Liver (tissue), 9 donors: Measurements from ENCODE around the gene TIE1. TPM values are rescaled to one million over a fixed set of nuclear protein-coding genes. Genes with fewer than 3 reads are reported as not detected.

Experiments
- DNase-seq: peaks from one replicate; pipeline ENCODE4 v3.0.0-alpha.2; 2017; ENCODE audit warnings: low spot score
- H3K27ac ChIP-seq, 2 donors: one replicate each; pipeline ENCODE4 v1.7.0; 2013; ENCODE audit warnings: inconsistent platforms in 2 of 2, low read length in 2 of 2, control low read depth in 1 of 2, low read depth in 1 of 2, mild to moderate bottlenecking in 1 of 2
- H3K27me3 ChIP-seq, 4 donors: one replicate each; pipeline versions ENCODE4 v1.6.1 to v1.7.0; 2013; ENCODE audit warnings: low read length in 3 of 4, inconsistent platforms in 1 of 4, mild to moderate bottlenecking in 1 of 4, moderate library complexity in 1 of 4; ENCODE audit not compliant: control insufficient read depth in 4 of 4, insufficient read depth in 4 of 4
- H3K36me3 ChIP-seq, 4 donors: one replicate each; pipeline versions ENCODE4 v1.6.1 to v1.7.0; 2013; ENCODE audit warnings: low read length in 3 of 4, mild to moderate bottlenecking in 3 of 4, low read depth in 1 of 4, moderate library complexity in 1 of 4; ENCODE audit not compliant: control insufficient read depth in 4 of 4, insufficient read depth in 3 of 4
- H3K4me1 ChIP-seq, 4 donors: one replicate each; pipeline versions ENCODE4 v1.6.1 to v1.7.0; 2013; ENCODE audit warnings: low read length in 3 of 4, mild to moderate bottlenecking in 3 of 4, moderate library complexity in 1 of 4; ENCODE audit not compliant: control insufficient read depth in 4 of 4, insufficient read depth in 4 of 4
- H3K4me3 ChIP-seq, 3 donors: one replicate each; pipeline versions ENCODE4 v1.6.1 to v1.7.0; 2013; ENCODE audit warnings: low read length in 3 of 3, control low read depth in 1 of 3, low read depth in 1 of 3, mild to moderate bottlenecking in 1 of 3
- H3K9ac ChIP-seq, 2 donors: one replicate each; pipeline ENCODE4 v1.7.0; 2013; ENCODE audit warnings: low read length in 2 of 2, mild to moderate bottlenecking in 2 of 2, moderate library complexity in 2 of 2, control low read depth in 1 of 2, low read depth in 1 of 2
- H3K9me3 ChIP-seq, 4 donors: one replicate each; pipeline versions ENCODE4 v1.6.1 to v1.7.0; 2013; ENCODE audit warnings: low read length in 3 of 4; ENCODE audit not compliant: control insufficient read depth in 4 of 4
- HNF4A ChIP-seq, 2 donors: conservative IDR thresholded peaks; 2 replicates each; pipeline ENCODE4 v1.6.1; 2016; ENCODE audit warnings: antibody characterized with exemption in 2 of 2, mild to moderate bottlenecking in 2 of 2
- HNF4G ChIP-seq: IDR thresholded peaks from 2 replicates; pipeline ENCODE4 v1.6.1; 2016; ENCODE audit warnings: antibody characterized with exemption
- JUND ChIP-seq, 2 donors: IDR thresholded peaks; 2 replicates each; pipeline ENCODE4 v1.6.1; 2016; ENCODE audit warnings: antibody characterized with exemption in 2 of 2
- NR2F2 ChIP-seq: IDR thresholded peaks from 2 replicates; pipeline ENCODE4 v1.6.1; 2016; ENCODE audit warnings: antibody characterized with exemption
- REST ChIP-seq: IDR thresholded peaks from 2 replicates; pipeline ENCODE4 v1.6.1; 2016; ENCODE audit warnings: antibody characterized with exemption, mild to moderate bottlenecking
- RXRA ChIP-seq, 2 donors: IDR thresholded peaks; 2 replicates each; pipeline ENCODE4 v1.6.1; 2017 to 2018; ENCODE audit warnings: antibody characterized with exemption in 2 of 2, mild to moderate bottlenecking in 1 of 2
- SP1 ChIP-seq: IDR thresholded peaks from 2 replicates; pipeline ENCODE4 v1.6.1; 2018; ENCODE audit warnings: antibody characterized with exemption, mild to moderate bottlenecking
- TAF1 ChIP-seq: conservative IDR thresholded peaks from 2 replicates; pipeline ENCODE4 v1.6.1; 2016; ENCODE audit warnings: antibody characterized with exemption, mild to moderate bottlenecking
- YY1 ChIP-seq: IDR thresholded peaks from 2 replicates; pipeline ENCODE4 v1.6.1; 2016; ENCODE audit warnings: antibody characterized with exemption, mild to moderate bottlenecking
- WGBS: extraction: QIAGEN DNeasy Blood & Tissue Kit; methylation state at CpG from one replicate; pipeline ENCODE4 v1.1.7; 2013; 5-methylcytosine and 5-hydroxymethylcytosine counted together
- polyA plus RNA-seq, 2 donors: library from polyadenylated mRNA; stranded (reverse) in 1 of 2; unstranded in 1 of 2; fragments of 200-250 nt in 1 of 2; fragments of >200 nt in 1 of 2; fragmentation: Nextera tagmentation in 1 of 2; extraction: Ambion mirVana in 1 of 2; gene quantifications; one replicate each; pipeline versions ENCODE4 v1.2.1 to v1.2.3, GENCODE V29; 2013 to 2015
- total RNA-seq, 2 donors: library from RNA; depleted of rRNA; stranded (reverse); fragments of >200 nt; gene quantifications; one replicate each; pipeline ENCODE4 v1.2.3, GENCODE V29; 2014
- TF ChIP-seq, protein P1 (sequence below): IDR thresholded peaks from 2 replicates; pipeline ENCODE4 v1.6.1; 2016; ENCODE audit warnings: antibody characterized with exemption
- TF ChIP-seq, protein P2 (sequence below): fragments of 150-350 bp; IDR thresholded peaks from 2 replicates; pipeline ENCODE4 v1.5.1; 2017; ENCODE audit warnings: improper control_type of control experiment, low read depth, low read length; ENCODE audit not compliant: missing input control
- TF ChIP-seq, protein P3 (sequence below): IDR thresholded peaks from 2 replicates; pipeline ENCODE4 v1.6.1; 2016; ENCODE audit warnings: antibody characterized with exemption
- donor health status: healthy.
- donor health status: healthy.
- donor health status: healthy.
- donor health status: healthy.
- donor health status: healthy.

The TIE1 gene
- total and polyA plus RNA-seq, 4 donors: 3.6 to 17.6 (median 8.9) TPM

DNA sequence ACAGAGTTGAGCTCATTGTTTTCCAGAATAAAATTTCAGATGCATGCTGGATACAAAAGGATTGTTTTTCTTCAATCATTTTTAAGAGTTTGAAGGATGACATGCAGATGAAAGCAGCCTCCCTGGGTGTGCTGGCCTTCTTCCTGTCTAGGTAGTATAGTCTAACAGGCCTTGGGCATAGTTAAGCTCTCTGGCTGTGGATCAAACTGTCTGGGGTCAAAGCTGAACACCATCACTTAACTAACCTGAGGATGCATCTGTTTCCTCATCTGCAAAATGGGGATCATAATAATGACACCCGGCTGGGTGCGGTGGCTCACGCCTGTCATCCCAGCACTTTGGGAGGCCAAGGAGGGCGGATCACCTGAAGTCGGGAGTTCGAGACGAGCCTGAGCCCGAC, 6.0 kb upstream of the TIE1 start:
- H3K9ac ChIP-seq: no peak overlapping the region
- no peak for DNase-seq
- H3K36me3 ChIP-seq: no peaks in the 10 kb centered on the region
- peak overlapping the region in 1 of 2 donors; percentile 74 for H3K27ac ChIP-seq
- H3K4me3 ChIP-seq: no peak overlapping the region
- no peaks in the 10 kb centered on the region for H3K9me3 ChIP-seq
- WGBS: 93% methylated on average over 8 of the region's 8 CpGs
- no peaks in the 10 kb centered on the region for H3K27me3 ChIP-seq
- peaks cover 0 to 18% (median 6%) of the 10 kb centered on the region in 4 donors for H3K4me1 ChIP-seq
- no peak for TF ChIP-seq RXRA (IDR thresholded peaks at IDR 0.05)
- TF ChIP-seq, protein P1, sequence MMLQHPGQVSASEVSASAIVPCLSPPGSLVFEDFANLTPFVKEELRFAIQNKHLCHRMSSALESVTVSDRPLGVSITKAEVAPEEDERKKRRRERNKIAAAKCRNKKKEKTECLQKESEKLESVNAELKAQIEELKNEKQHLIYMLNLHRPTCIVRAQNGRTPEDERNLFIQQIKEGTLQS: no peak
- TF ChIP-seq TAF1: no peak
- TF ChIP-seq HNF4G: no peak
- no peak for TF ChIP-seq REST
- TF ChIP-seq YY1: no peak
- TF ChIP-seq, protein P2, sequence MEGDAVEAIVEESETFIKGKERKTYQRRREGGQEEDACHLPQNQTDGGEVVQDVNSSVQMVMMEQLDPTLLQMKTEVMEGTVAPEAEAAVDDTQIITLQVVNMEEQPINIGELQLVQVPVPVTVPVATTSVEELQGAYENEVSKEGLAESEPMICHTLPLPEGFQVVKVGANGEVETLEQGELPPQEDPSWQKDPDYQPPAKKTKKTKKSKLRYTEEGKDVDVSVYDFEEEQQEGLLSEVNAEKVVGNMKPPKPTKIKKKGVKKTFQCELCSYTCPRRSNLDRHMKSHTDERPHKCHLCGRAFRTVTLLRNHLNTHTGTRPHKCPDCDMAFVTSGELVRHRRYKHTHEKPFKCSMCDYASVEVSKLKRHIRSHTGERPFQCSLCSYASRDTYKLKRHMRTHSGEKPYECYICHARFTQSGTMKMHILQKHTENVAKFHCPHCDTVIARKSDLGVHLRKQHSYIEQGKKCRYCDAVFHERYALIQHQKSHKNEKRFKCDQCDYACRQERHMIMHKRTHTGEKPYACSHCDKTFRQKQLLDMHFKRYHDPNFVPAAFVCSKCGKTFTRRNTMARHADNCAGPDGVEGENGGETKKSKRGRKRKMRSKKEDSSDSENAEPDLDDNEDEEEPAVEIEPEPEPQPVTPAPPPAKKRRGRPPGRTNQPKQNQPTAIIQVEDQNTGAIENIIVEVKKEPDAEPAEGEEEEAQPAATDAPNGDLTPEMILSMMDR: no peak
- TF ChIP-seq, protein P3, sequence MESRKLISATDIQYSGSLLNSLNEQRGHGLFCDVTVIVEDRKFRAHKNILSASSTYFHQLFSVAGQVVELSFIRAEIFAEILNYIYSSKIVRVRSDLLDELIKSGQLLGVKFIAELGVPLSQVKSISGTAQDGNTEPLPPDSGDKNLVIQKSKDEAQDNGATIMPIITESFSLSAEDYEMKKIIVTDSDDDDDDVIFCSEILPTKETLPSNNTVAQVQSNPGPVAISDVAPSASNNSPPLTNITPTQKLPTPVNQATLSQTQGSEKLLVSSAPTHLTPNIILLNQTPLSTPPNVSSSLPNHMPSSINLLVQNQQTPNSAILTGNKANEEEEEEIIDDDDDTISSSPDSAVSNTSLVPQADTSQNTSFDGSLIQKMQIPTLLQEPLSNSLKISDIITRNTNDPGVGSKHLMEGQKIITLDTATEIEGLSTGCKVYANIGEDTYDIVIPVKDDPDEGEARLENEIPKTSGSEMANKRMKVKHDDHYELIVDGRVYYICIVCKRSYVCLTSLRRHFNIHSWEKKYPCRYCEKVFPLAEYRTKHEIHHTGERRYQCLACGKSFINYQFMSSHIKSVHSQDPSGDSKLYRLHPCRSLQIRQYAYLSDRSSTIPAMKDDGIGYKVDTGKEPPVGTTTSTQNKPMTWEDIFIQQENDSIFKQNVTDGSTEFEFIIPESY: no peak
- no peak for TF ChIP-seq NR2F2
- TF ChIP-seq JUND (IDR thresholded peaks at IDR 0.05): no peak
- no peak for TF ChIP-seq SP1

DNA sequence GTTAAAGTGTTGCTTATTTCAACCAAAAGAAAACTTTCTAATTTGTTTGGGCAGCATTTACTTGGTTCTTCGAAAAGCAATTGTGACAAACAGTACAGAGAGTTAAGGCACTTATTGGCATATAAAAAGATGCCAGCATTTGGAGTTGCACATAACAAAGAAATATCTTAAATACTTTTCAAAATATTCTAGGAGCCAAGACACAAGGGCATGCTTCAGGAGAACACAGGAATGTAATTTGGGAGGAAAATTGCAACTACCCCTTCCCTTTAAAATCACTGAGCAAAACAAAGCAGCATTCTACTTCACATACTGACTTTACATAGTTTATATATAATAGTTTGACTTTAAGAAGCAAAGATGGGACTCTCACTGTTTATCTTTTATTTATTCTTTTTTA, 4.6 kb upstream of the TIE1 start:
- Histone ChIP-seq H3K4me3 (no peak overlapping the region), H3K36me3 (no peaks in the 10 kb centered on the region), H3K4me1 (peaks cover 0 to 18% (median 6%) of the 10 kb centered on the region in 4 donors), H3K9ac (peak overlapping the region; percentile 49 to 63), H3K9me3 (no peaks in the 10 kb centered on the region), H3K27me3 (no peaks in the 10 kb centered on the region), H3K27ac (peak overlapping the region; percentile 32 to 74)
- no peak for DNase-seq
- WGBS: 44% methylated on average over 1 of the region's 1 CpG
- no peak for TF ChIP-seq HNF4A (conservative IDR thresholded peaks at IDR 0.05)
